Naive thymus-derived CD4-positive, alpha-beta T cell (primary cell): ENCODE measurements around the gene SORCS1. TPM values are rescaled to one million over a fixed set of nuclear protein-coding genes. Genes with fewer than 3 reads are reported as not detected.

ENCODE experiments used
- ATAC-seq: fragments of 150-1000 bp; cut with Tn5 transposase; 2 replicates; pipeline ENCODE4 v1.10.0; 2021; ENCODE audit warnings: mild to moderate bottlenecking, moderate library complexity
- CTCF ChIA-PET: fragments of 350-600 bp; sonication (Branson Sonifier 250); formaldehyde crosslinking; loops from one replicate; lab custom pipeline; 2021; ENCODE audit warnings: antibody characterized with exemption; lab: Charles Lee
- POLR2A ChIA-PET: fragments of 350-600 bp; sonication (Branson Sonifier 250); formaldehyde crosslinking; loops from one replicate; lab custom pipeline; 2021; ENCODE audit warnings: antibody characterized with exemption, inconsistent platforms; lab: Charles Lee
- DNase-seq, 9 donors: peaks; one replicate each; pipeline versions ENCODE4 v3.0.0 to v3.0.0-alpha.2; 2020 to 2022; ENCODE audit warnings: mixed read lengths in 1 of 9
- H3K27ac ChIP-seq: one replicate; pipeline ENCODE4 v1.7.0; 2013; ENCODE audit warnings: mild to moderate bottlenecking, low read depth, low read length, moderate library complexity
- H3K27me3 ChIP-seq, 2 donors: one replicate each; pipeline ENCODE4 v1.7.0; 2013; ENCODE audit warnings: low read length in 2 of 2, mild to moderate bottlenecking in 2 of 2, moderate library complexity in 2 of 2; ENCODE audit not compliant: control insufficient read depth in 2 of 2, insufficient read depth in 2 of 2
- H3K36me3 ChIP-seq, 3 experiments: 1 replicate in 2 of 3; 2 replicates in 1 of 3; pipeline ENCODE4 v1.7.0; 2013; ENCODE audit warnings: low read length in 3 of 3, mild to moderate bottlenecking in 3 of 3, moderate library complexity in 1 of 3; ENCODE audit not compliant: insufficient read depth in 3 of 3, control insufficient read depth in 2 of 3
- H3K4me1 ChIP-seq, 2 donors: one replicate each; pipeline ENCODE4 v1.7.0; 2013; ENCODE audit warnings: low read length in 2 of 2, mild to moderate bottlenecking in 2 of 2, moderate library complexity in 1 of 2; ENCODE audit not compliant: control insufficient read depth in 2 of 2, insufficient read depth in 2 of 2
- H3K4me3 ChIP-seq: 2 replicates; pipeline ENCODE4 v1.7.0; 2013; ENCODE audit warnings: mild to moderate bottlenecking, low read length
- H3K9me3 ChIP-seq, 3 experiments: 1 replicate in 2 of 3; 2 replicates in 1 of 3; pipeline ENCODE4 v1.7.0; 2013; ENCODE audit warnings: low read length in 3 of 3; ENCODE audit not compliant: control insufficient read depth in 2 of 3
- H3K27ac Mint-ChIP-seq, 9 donors: one replicate each; pipeline ENCODE4 v1.8.0; 2020 to 2022; ENCODE audit warnings: mixed read lengths in 9 of 9, mild to moderate bottlenecking in 8 of 9, moderate library complexity in 5 of 9, inconsistent platforms in 2 of 9
- H3K27me3 Mint-ChIP-seq, 5 donors: one replicate each; pipeline ENCODE4 v1.8.0; 2021 to 2022; ENCODE audit warnings: mixed read lengths in 5 of 5, mild to moderate bottlenecking in 1 of 5
- H3K36me3 Mint-ChIP-seq, 5 donors: one replicate each; pipeline ENCODE4 v1.8.0; 2020 to 2022; ENCODE audit warnings: mixed read lengths in 5 of 5, mild to moderate bottlenecking in 3 of 5, inconsistent platforms in 1 of 5
- H3K4me1 Mint-ChIP-seq, 7 donors: one replicate each; pipeline ENCODE4 v1.8.0; 2020 to 2022; ENCODE audit warnings: mixed read lengths in 7 of 7, mild to moderate bottlenecking in 3 of 7, inconsistent platforms in 1 of 7
- H3K4me3 Mint-ChIP-seq, 10 donors: one replicate each; pipeline ENCODE4 v1.8.0; 2020 to 2022; ENCODE audit warnings: mild to moderate bottlenecking in 10 of 10, mixed read lengths in 10 of 10, moderate library complexity in 6 of 10, inconsistent platforms in 2 of 10
- H3K9me3 Mint-ChIP-seq, 11 donors: one replicate each; pipeline ENCODE4 v1.8.0; 2020 to 2022; ENCODE audit warnings: mixed read lengths in 11 of 11, mild to moderate bottlenecking in 4 of 11, inconsistent platforms in 1 of 11, moderate library complexity in 1 of 11
- intact Hi-C, 2 donors: fragments of 100-400 bp; cut with micrococcal nuclease; formaldehyde crosslinking; loops; one replicate each; pipeline ENCODE4 v1.15.1; 2023
- polyA plus RNA-seq, 2 donors: library from polyadenylated mRNA; unstranded; fragments of 300-500 nt; fragmentation: Illumina TruSeq; gene quantifications; one replicate each; pipeline ENCODE4 v1.2.3, GENCODE V29; 2021
- total RNA-seq, 6 experiments: library from RNA in 5 of 6; stranded (reverse) in 5 of 6; gene quantifications; 1 replicate in 5 of 6; 2 replicates in 1 of 6; pipeline ENCODE4 v1.2.3 and lab custom pipeline; 2021 to 2026

SORCS1 gene
- total and polyA plus RNA-seq, 7 experiments from 2014 or later, result not detected

DNA sequence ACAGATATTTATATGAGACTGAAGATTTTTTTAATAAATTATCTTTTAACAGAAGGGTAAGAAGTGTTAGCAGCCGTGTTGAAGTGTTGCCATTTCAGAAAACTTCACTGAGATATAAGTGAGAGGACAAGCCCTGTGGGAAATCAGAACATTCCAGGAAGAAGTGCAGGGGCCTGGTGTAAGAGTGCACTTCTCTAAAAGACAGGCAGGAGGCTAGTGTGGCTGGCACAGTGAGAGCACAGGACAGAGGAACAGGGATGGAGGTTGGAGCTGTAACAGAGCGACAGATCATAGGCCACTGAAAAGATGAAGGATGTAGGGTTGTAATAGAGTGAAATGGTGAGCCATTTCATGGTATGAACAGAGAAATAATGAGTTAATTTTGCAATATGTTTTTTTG is 608.9 kb downstream of the SORCS1 start:
- no peak overlapping the region for H3K4me3 ChIP-seq
- POLR2A ChIA-PET, result no interaction called here
- peaks cover 0 to 3% (median 0%) of the 10 kb centered on the region in 3 experiments for H3K9me3 ChIP-seq
- H3K27ac ChIP-seq, result no peak overlapping the region
- H3K27me3 Mint-ChIP-seq, result peaks cover 0 to 4% (median 0%) of the 10 kb centered on the region in 5 donors
- H3K4me1 Mint-ChIP-seq, result no peaks in the 10 kb centered on the region
- H3K36me3 Mint-ChIP-seq, result no peaks in the 10 kb centered on the region
- no peaks in the 10 kb centered on the region for H3K36me3 ChIP-seq
- intact Hi-C loops, result no loop called here
- no peaks in the 10 kb centered on the region for H3K27me3 ChIP-seq
- ATAC-seq (no peak), DNase-seq (no peak)
- CTCF ChIA-PET, result no interaction called here
- H3K27ac Mint-ChIP-seq, result no peak overlapping the region
- no peak overlapping the region for H3K4me3 Mint-ChIP-seq
- peaks cover 0 to 8% (median 0%) of the 10 kb centered on the region in 11 donors for H3K9me3 Mint-ChIP-seq
- H3K4me1 ChIP-seq, result no peaks in the 10 kb centered on the region

DNA sequence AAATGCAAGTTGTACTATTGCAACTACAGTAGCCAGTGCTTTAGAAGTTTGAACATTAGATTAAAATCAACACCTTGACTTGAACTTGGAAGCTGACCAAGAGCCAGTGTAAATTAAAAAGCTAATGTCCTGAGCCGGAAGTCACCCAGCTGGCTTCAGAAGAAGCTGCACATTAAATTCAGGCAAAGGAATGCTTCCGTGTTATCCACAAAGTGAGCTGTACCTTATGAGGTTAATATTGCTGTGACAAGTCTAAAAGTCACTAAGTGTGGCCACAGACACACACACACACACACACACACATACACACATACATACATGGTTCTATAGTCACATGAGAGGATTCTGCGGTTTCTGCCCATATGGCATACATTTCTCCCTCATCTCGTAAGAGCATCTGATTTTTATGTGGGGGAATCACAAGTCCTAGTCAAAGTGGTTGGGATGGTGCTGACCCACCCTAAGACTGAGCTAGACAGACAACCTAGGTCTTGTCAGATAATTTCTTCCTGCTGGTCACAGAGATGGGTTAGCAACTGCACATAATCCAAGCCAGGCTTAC is 612.9 kb downstream of the SORCS1 start:
- Histone ChIP-seq H3K27me3 (no peaks in the 10 kb centered on the region), H3K4me1 (no peaks in the 10 kb centered on the region), H3K36me3 (no peaks in the 10 kb centered on the region), H3K27ac (no peak overlapping the region), H3K4me3 (no peak overlapping the region), H3K9me3 (peaks cover 0 to 3% (median 0%) of the 10 kb centered on the region in 3 experiments)
- DNase-seq (no peak), ATAC-seq (no peak)
- H3K27me3 Mint-ChIP-seq, result peaks cover 0 to 11% (median 0%) of the 10 kb centered on the region in 5 donors
- intact Hi-C loops, result no loop called here
- peaks cover 0 to 11% (median 2%) of the 10 kb centered on the region in 11 donors for H3K9me3 Mint-ChIP-seq
- H3K4me1 Mint-ChIP-seq, result peaks cover 0 to 1% (median 0%) of the 10 kb centered on the region in 7 donors
- H3K36me3 Mint-ChIP-seq, result peaks cover 0 to 4% (median 0%) of the 10 kb centered on the region in 5 donors
- POLR2A ChIA-PET, result no interaction called here
- CTCF ChIA-PET, result no interaction called here
- H3K4me3 Mint-ChIP-seq, result no peak overlapping the region
- no peak overlapping the region for H3K27ac Mint-ChIP-seq

- Mint-ChIP-seq H3K4me3 (no peak overlapping the region), H3K4me1 (peaks cover 0 to 1% (median 0%) of the 10 kb centered on the region in 7 donors), H3K9me3 (peaks cover 0 to 11% (median 2%) of the 10 kb centered on the region in 11 donors), H3K36me3 (peaks cover 0 to 4% (median 0%) of the 10 kb centered on the region in 5 donors), H3K27me3 (peaks cover 0 to 11% (median 0%) of the 10 kb centered on the region in 5 donors), H3K27ac (no peak overlapping the region)
- no peak for DNase-seq
- Histone ChIP-seq H3K9me3 (peaks cover 0 to 3% (median 0%) of the 10 kb centered on the region in 3 experiments), H3K4me3 (no peak overlapping the region), H3K36me3 (no peaks in the 10 kb centered on the region), H3K27ac (no peak overlapping the region), H3K27me3 (no peaks in the 10 kb centered on the region), H3K4me1 (no peaks in the 10 kb centered on the region)
- ATAC-seq, result no peak
- ChIA-PET POLR2A (no interaction called here), CTCF (no interaction called here)
- intact Hi-C loops, result no loop called here
Measured at GRCh38 chr10:106548832-106549231, 615.7 kb downstream of the SORCS1 start.

DNA sequence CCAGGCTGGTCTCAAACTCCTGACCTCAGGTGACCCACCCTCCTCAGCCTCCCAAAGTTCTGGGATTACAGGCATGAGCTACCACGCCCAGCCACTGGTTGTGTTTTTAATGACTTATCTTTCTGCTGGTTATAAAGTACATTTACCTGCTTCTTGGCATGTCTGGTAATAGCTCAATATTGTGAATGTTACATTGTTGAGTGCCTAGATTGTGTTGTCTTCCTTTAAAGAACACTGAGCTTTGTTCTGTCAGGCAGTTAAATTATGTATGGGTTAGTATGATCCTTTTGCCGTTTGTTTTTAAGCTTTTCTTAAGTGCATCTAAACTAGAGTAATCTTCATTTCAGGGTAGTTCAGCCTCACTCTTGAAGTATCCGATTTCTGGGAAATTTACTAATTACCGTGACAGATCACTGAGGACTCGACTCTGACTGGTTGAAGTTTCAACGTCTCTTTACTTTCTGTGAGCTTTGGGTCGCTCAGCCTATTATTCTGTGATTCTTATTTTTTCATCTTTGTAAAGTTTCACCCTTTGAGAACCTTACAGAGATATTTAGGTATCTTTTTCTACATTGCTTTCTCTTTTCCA is 617.4 kb downstream of the SORCS1 start:
- ATAC-seq (no peak), DNase-seq (no peak)
- no peak overlapping the region for H3K27ac ChIP-seq
- no peaks in the 10 kb centered on the region for H3K27me3 ChIP-seq
- H3K9me3 Mint-ChIP-seq, result peaks cover 0 to 11% (median 2%) of the 10 kb centered on the region in 11 donors
- intact Hi-C loops, result no loop called here
- H3K4me1 ChIP-seq, result no peaks in the 10 kb centered on the region
- H3K4me3 Mint-ChIP-seq, result no peak overlapping the region
- no peaks in the 10 kb centered on the region for H3K36me3 ChIP-seq
- no peak overlapping the region for H3K27ac Mint-ChIP-seq
- ChIA-PET CTCF (no interaction called here), POLR2A (no interaction called here)
- peaks cover 0 to 3% (median 0%) of the 10 kb centered on the region in 3 experiments for H3K9me3 ChIP-seq
- no peak overlapping the region for H3K4me3 ChIP-seq
- peaks cover 0 to 1% (median 0%) of the 10 kb centered on the region in 7 donors for H3K4me1 Mint-ChIP-seq
- H3K27me3 Mint-ChIP-seq, result peaks cover 0 to 11% (median 0%) of the 10 kb centered on the region in 5 donors
- peaks cover 0 to 4% (median 0%) of the 10 kb centered on the region in 5 donors for H3K36me3 Mint-ChIP-seq

GRCh38 chr10:106542461-106542860 is 622.0 kb downstream of the SORCS1 start:
- Histone ChIP-seq H3K27me3 (no peaks in the 10 kb centered on the region), H3K36me3 (no peaks in the 10 kb centered on the region), H3K27ac (no peak overlapping the region), H3K4me3 (no peak overlapping the region), H3K4me1 (no peaks in the 10 kb centered on the region), H3K9me3 (no peaks in the 10 kb centered on the region)
- DNase-seq (no peak), ATAC-seq (no peak)
- Mint-ChIP-seq H3K4me1 (peaks cover 0 to under 1% (median 0%) of the 10 kb centered on the region in 7 donors), H3K27me3 (peaks cover 0 to 4% (median 0%) of the 10 kb centered on the region in 5 donors), H3K9me3 (peaks cover 0 to 9% (median under 1%) of the 10 kb centered on the region in 11 donors), H3K36me3 (peaks cover 0 to 1% (median 0%) of the 10 kb centered on the region in 5 donors), H3K4me3 (no peak overlapping the region), H3K27ac (no peak overlapping the region)
- intact Hi-C loops, result no loop called here
- CTCF ChIA-PET, result no interaction called here
- POLR2A ChIA-PET, result no interaction called here

- Histone ChIP-seq H3K36me3 (no peaks in the 10 kb centered on the region), H3K4me1 (no peaks in the 10 kb centered on the region), H3K9me3 (no peaks in the 10 kb centered on the region), H3K27me3 (no peaks in the 10 kb centered on the region), H3K27ac (no peak overlapping the region), H3K4me3 (no peak overlapping the region)
- no peaks in the 10 kb centered on the region for H3K4me1 Mint-ChIP-seq
- H3K36me3 Mint-ChIP-seq, result no peaks in the 10 kb centered on the region
- DNase-seq (no peak), ATAC-seq (no peak)
- peaks cover 0 to 6% (median 0%) of the 10 kb centered on the region in 11 donors for H3K9me3 Mint-ChIP-seq
- H3K4me3 Mint-ChIP-seq, result no peak overlapping the region
- no peak overlapping the region for H3K27ac Mint-ChIP-seq
- ChIA-PET POLR2A (interaction anchor here (0.7 kb wide), 1 partner anchor 1116 kb away, joined by 3 read pairs; no protein-coding TSS in a partner anchor), CTCF (no interaction called here)
- intact Hi-C loops, result no loop called here
- H3K27me3 Mint-ChIP-seq, result no peaks in the 10 kb centered on the region
Measured at GRCh38 chr10:106540645-106541044, 623.9 kb downstream of the SORCS1 start.
